T-helper 17 cell (primary cell): ENCODE measurements around the gene CACNA2D4. TPM values are rescaled to one million over a fixed set of nuclear protein-coding genes. Genes with fewer than 3 reads are reported as not detected.

ENCODE experiments used
- ATAC-seq: fragments of 150-1000 bp; cut with Tn5 transposase; 2 replicates; pipeline ENCODE4 v1.10.0; 2021; ENCODE audit warnings: mild to moderate bottlenecking, moderate library complexity
- DNase-seq, 3 donors: peaks; one replicate each; pipeline versions ENCODE4 v3.0.0 to v3.0.0-alpha.2; 2020 to 2021
- H3K9me3 ChIP-seq: one replicate; pipeline ENCODE4 v1.7.0; 2013; ENCODE audit warnings: low read length, mild to moderate bottlenecking; ENCODE audit not compliant: control insufficient read depth, poor library complexity, severe bottlenecking
- H3K27ac Mint-ChIP-seq: one replicate; pipeline ENCODE4 v1.8.0; 2022; ENCODE audit warnings: mild to moderate bottlenecking, moderate library complexity, mixed read lengths
- H3K27me3 Mint-ChIP-seq: one replicate; pipeline ENCODE4 v1.8.0; 2022; ENCODE audit warnings: mixed read lengths
- H3K36me3 Mint-ChIP-seq: one replicate; pipeline ENCODE4 v1.8.0; 2022; ENCODE audit warnings: low read depth, mixed read lengths
- H3K4me1 Mint-ChIP-seq: one replicate; pipeline ENCODE4 v1.8.0; 2022; ENCODE audit warnings: mild to moderate bottlenecking, mixed read lengths
- H3K4me3 Mint-ChIP-seq: one replicate; pipeline ENCODE4 v1.8.0; 2022; ENCODE audit warnings: mild to moderate bottlenecking, moderate library complexity, mixed read lengths
- total RNA-seq, 4 donors: library from RNA in 2 of 4; stranded (reverse) in 2 of 4; gene quantifications; one replicate each; pipeline ENCODE4 v1.2.3 and lab custom pipeline; 2022 to 2026

CACNA2D4 gene
- total RNA-seq, 2 donors from 2014 or later, result 18.1 to 25.2 TPM

GRCh38 chr12:1876086-1876485, 42.4 kb downstream of the CACNA2D4 start:
- ATAC-seq (no peak), DNase-seq (no peak)
- H3K4me1 Mint-ChIP-seq, result peaks cover 3% of the 10 kb centered on the region
- H3K36me3 Mint-ChIP-seq, result no peaks in the 10 kb centered on the region
- peaks cover 34% of the 10 kb centered on the region for H3K27me3 Mint-ChIP-seq
- H3K27ac Mint-ChIP-seq, result no peak overlapping the region
- H3K9me3 ChIP-seq, result no peaks in the 10 kb centered on the region
- no peak overlapping the region for H3K4me3 Mint-ChIP-seq

- H3K4me1 Mint-ChIP-seq, result peaks cover 3% of the 10 kb centered on the region
- ATAC-seq (no peak), DNase-seq (no peak)
- H3K4me3 Mint-ChIP-seq, result no peak overlapping the region
- no peaks in the 10 kb centered on the region for H3K9me3 ChIP-seq
- H3K27ac Mint-ChIP-seq, result no peak overlapping the region
- H3K27me3 Mint-ChIP-seq, result peaks cover 29% of the 10 kb centered on the region
- no peaks in the 10 kb centered on the region for H3K36me3 Mint-ChIP-seq
These were observed 42.8 kb downstream of the CACNA2D4 start for GRCh38 chr12:1875608-1876007.

- peaks cover 3% of the 10 kb centered on the region for H3K4me1 Mint-ChIP-seq
- peaks cover 24% of the 10 kb centered on the region for H3K27me3 Mint-ChIP-seq
- no peak for ATAC-seq
- H3K9me3 ChIP-seq, result no peaks in the 10 kb centered on the region
- DNase-seq, result no peak
- no peaks in the 10 kb centered on the region for H3K36me3 Mint-ChIP-seq
- H3K27ac Mint-ChIP-seq, result no peak overlapping the region
- no peak overlapping the region for H3K4me3 Mint-ChIP-seq
These were observed 44.6 kb downstream of the CACNA2D4 start for GRCh38 chr12:1873531-1874510.

- Mint-ChIP-seq H3K27me3 (peaks cover 31% of the 10 kb centered on the region), H3K27ac (no peak overlapping the region), H3K4me1 (peaks cover 3% of the 10 kb centered on the region), H3K4me3 (no peak overlapping the region), H3K36me3 (no peaks in the 10 kb centered on the region)
- DNase-seq, result no peak
- H3K9me3 ChIP-seq, result no peaks in the 10 kb centered on the region
- no peak for ATAC-seq
These were observed 46.0 kb downstream of the CACNA2D4 start for GRCh38 chr12:1872448-1872847.

- Mint-ChIP-seq H3K4me1 (peaks cover 3% of the 10 kb centered on the region), H3K27ac (no peak overlapping the region), H3K36me3 (no peaks in the 10 kb centered on the region), H3K27me3 (peaks cover 34% of the 10 kb centered on the region), H3K4me3 (no peak overlapping the region)
- DNase-seq (no peak), ATAC-seq (no peak)
- no peaks in the 10 kb centered on the region for H3K9me3 ChIP-seq
These were observed 46.5 kb downstream of the CACNA2D4 start for GRCh38 chr12:1872001-1872400.

- no peak for ATAC-seq
- no peak for DNase-seq
- Mint-ChIP-seq H3K4me1 (no peaks in the 10 kb centered on the region), H3K27me3 (peaks cover 33% of the 10 kb centered on the region), H3K4me3 (no peak overlapping the region), H3K36me3 (no peaks in the 10 kb centered on the region), H3K27ac (no peak overlapping the region)
- H3K9me3 ChIP-seq, result no peaks in the 10 kb centered on the region
These were observed 47.2 kb downstream of the CACNA2D4 start for GRCh38 chr12:1870998-1871917.

GRCh38 chr12:1870086-1870485, 48.4 kb downstream of the CACNA2D4 start:
- H3K4me3 Mint-ChIP-seq, result no peak overlapping the region
- no peak overlapping the region for H3K27ac Mint-ChIP-seq
- no peak for ATAC-seq

GRCh38 chr12:1869145-1869544, 49.3 kb downstream of the CACNA2D4 start:
- no peaks in the 10 kb centered on the region for H3K9me3 ChIP-seq
- H3K4me3 Mint-ChIP-seq, result no peak overlapping the region
- H3K27me3 Mint-ChIP-seq, result peaks cover 19% of the 10 kb centered on the region
- H3K4me1 Mint-ChIP-seq, result no peaks in the 10 kb centered on the region
- no peak overlapping the region for H3K27ac Mint-ChIP-seq
- DNase-seq (no peak), ATAC-seq (no peak)
- no peaks in the 10 kb centered on the region for H3K36me3 Mint-ChIP-seq

More at GRCh38 chr12:1870086-1870485, 48.4 kb downstream of the CACNA2D4 start:
- no peaks in the 10 kb centered on the region for H3K9me3 ChIP-seq
- Mint-ChIP-seq H3K4me1 (no peaks in the 10 kb centered on the region), H3K36me3 (no peaks in the 10 kb centered on the region), H3K27me3 (peaks cover 24% of the 10 kb centered on the region)
- DNase-seq, result no peak

- ATAC-seq (no peak), DNase-seq (no peak)
- Mint-ChIP-seq H3K36me3 (no peaks in the 10 kb centered on the region), H3K4me1 (peaks cover 3% of the 10 kb centered on the region), H3K4me3 (no peak overlapping the region), H3K27ac (no peak overlapping the region), H3K27me3 (peaks cover 23% of the 10 kb centered on the region)
- H3K9me3 ChIP-seq, result no peaks in the 10 kb centered on the region
These were observed 53.1 kb downstream of the CACNA2D4 start for GRCh38 chr12:1865284-1865866.

GRCh38 chr12:1864867-1865266, 53.6 kb downstream of the CACNA2D4 start:
- DNase-seq (no peak), ATAC-seq (no peak)
- peaks cover 3% of the 10 kb centered on the region for H3K4me1 Mint-ChIP-seq
- H3K27me3 Mint-ChIP-seq, result peaks cover 23% of the 10 kb centered on the region
- H3K4me3 Mint-ChIP-seq, result no peak overlapping the region
- H3K27ac Mint-ChIP-seq, result no peak overlapping the region
- H3K9me3 ChIP-seq, result no peaks in the 10 kb centered on the region
- H3K36me3 Mint-ChIP-seq, result no peaks in the 10 kb centered on the region

- Mint-ChIP-seq H3K4me3 (no peak overlapping the region), H3K36me3 (no peaks in the 10 kb centered on the region), H3K27me3 (peaks cover 23% of the 10 kb centered on the region), H3K27ac (no peak overlapping the region), H3K4me1 (peaks cover 3% of the 10 kb centered on the region)
- no peaks in the 10 kb centered on the region for H3K9me3 ChIP-seq
- DNase-seq (no peak), ATAC-seq (no peak)
These were observed 54.0 kb downstream of the CACNA2D4 start for GRCh38 chr12:1864456-1864855.

- DNase-seq, result no peak
- no peaks in the 10 kb centered on the region for H3K9me3 ChIP-seq
- ATAC-seq, result no peak
- peaks cover 23% of the 10 kb centered on the region for H3K27me3 Mint-ChIP-seq
- H3K27ac Mint-ChIP-seq, result no peak overlapping the region
- no peaks in the 10 kb centered on the region for H3K36me3 Mint-ChIP-seq
- no peak overlapping the region for H3K4me3 Mint-ChIP-seq
- H3K4me1 Mint-ChIP-seq, result peaks cover 3% of the 10 kb centered on the region
These were observed 54.6 kb downstream of the CACNA2D4 start for GRCh38 chr12:1863823-1864222.

GRCh38 chr12:1862973-1863372, 55.5 kb downstream of the CACNA2D4 start:
- peaks cover 20% of the 10 kb centered on the region for H3K27me3 Mint-ChIP-seq

More at GRCh38 chr12:1862973-1863372, 55.5 kb downstream of the CACNA2D4 start:
- H3K4me3 Mint-ChIP-seq, result no peak overlapping the region
- H3K4me1 Mint-ChIP-seq, result peaks cover 3% of the 10 kb centered on the region
- no peak for ATAC-seq
- H3K9me3 ChIP-seq, result no peaks in the 10 kb centered on the region
- H3K27ac Mint-ChIP-seq, result no peak overlapping the region
- H3K36me3 Mint-ChIP-seq, result no peaks in the 10 kb centered on the region
- no peak for DNase-seq
